ENCODE measurements around the gene PDLIM1.

Gene PDLIM1

GRCh38 chr10:95260397-95260881 lies 30.4 kb downstream of the PDLIM1 start:
- TF ChIP-seq CTCF (IDR thresholded peaks at IDR 0.05; ENCODE audit: low read length) (no peak), EZH2 (IDR thresholded peaks at IDR 0.05; ENCODE audit: borderline replicate concordance, low read length) (no peak)
- Histone ChIP-seq H3K4me1 (ENCODE audit: insufficient read depth, low read length, severe bottlenecking) (no peaks in the 10 kb centered on the region), H3K27ac (ENCODE audit: low read depth, low read length, poor library complexity, severe bottlenecking) (no peak overlapping the region), H4K20me1 (ENCODE audit: insufficient read depth, low read length) (no peaks in the 10 kb centered on the region), H3K9me3 (ENCODE audit: low read length) (no peaks in the 10 kb centered on the region), H3K36me3 (ENCODE audit: insufficient read depth, low read length) (peaks cover 26% of the 10 kb centered on the region), H3K9ac (ENCODE audit: low read length) (no peak overlapping the region), H3K4me2 (ENCODE audit: low read length) (no peak overlapping the region), H3K79me2 (ENCODE audit: insufficient read depth, low read length) (no peaks in the 10 kb centered on the region), H2AFZ (ENCODE audit: low read length) (no peak overlapping the region), H3F3A (ENCODE audit: insufficient read depth, low read length) (no peaks in the 10 kb centered on the region), H3K9me2 (ENCODE audit: low read depth, low read length) (no peaks in the 10 kb centered on the region), H3K4me3 (ENCODE audit: low read depth, low read length, poor library complexity, severe bottlenecking) (no peak overlapping the region), H3K27me3 (ENCODE audit: insufficient read depth, low read length) (no peaks in the 10 kb centered on the region)

DNA sequence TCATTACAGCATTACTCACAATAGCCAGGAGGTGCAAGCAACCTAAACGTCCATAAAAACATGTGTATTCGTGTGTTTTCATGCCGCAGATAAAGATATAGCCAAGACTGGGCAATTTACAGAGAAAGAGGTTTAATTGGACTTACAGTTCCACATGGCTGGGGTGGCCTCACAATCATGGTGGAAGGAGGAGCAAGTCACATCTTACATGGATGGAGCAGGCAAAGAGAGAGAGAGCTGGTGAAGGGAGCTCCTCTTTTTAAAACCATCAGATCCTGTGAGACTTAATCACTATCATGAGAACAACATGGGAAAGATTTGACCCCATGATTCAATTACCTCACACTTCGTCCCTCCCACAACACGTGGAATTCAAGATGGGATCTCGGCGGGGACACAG lies 33.0 kb downstream of the PDLIM1 start:
- Histone ChIP-seq H3K36me3 (ENCODE audit: insufficient read depth, low read length) (peaks cover 19% of the 10 kb centered on the region), H3K27ac (ENCODE audit: low read depth, low read length, poor library complexity, severe bottlenecking) (no peak overlapping the region), H3K4me2 (ENCODE audit: low read length) (no peak overlapping the region), H3K9me2 (ENCODE audit: low read depth, low read length) (no peaks in the 10 kb centered on the region), H3K4me3 (ENCODE audit: low read depth, low read length, poor library complexity, severe bottlenecking) (no peak overlapping the region), H3K4me1 (ENCODE audit: insufficient read depth, low read length, severe bottlenecking) (no peaks in the 10 kb centered on the region), H3F3A (ENCODE audit: insufficient read depth, low read length) (no peaks in the 10 kb centered on the region), H3K9ac (ENCODE audit: low read length) (no peak overlapping the region), H4K20me1 (ENCODE audit: insufficient read depth, low read length) (no peaks in the 10 kb centered on the region), H3K9me3 (ENCODE audit: low read length) (no peaks in the 10 kb centered on the region), H3K79me2 (ENCODE audit: insufficient read depth, low read length) (no peaks in the 10 kb centered on the region), H2AFZ (ENCODE audit: low read length) (no peak overlapping the region), H3K27me3 (ENCODE audit: insufficient read depth, low read length) (no peaks in the 10 kb centered on the region)
- TF ChIP-seq CTCF (IDR thresholded peaks at IDR 0.05; ENCODE audit: low read length): no peak
- no peak for TF ChIP-seq EZH2 (IDR thresholded peaks at IDR 0.05; ENCODE audit: borderline replicate concordance, low read length)

GRCh38 chr10:95256268-95256667 lies 34.5 kb downstream of the PDLIM1 start:
- Histone ChIP-seq H3K9ac (ENCODE audit: low read length) (no peak overlapping the region), H3K9me3 (ENCODE audit: low read length) (no peaks in the 10 kb centered on the region), H3K4me2 (ENCODE audit: low read length) (no peak overlapping the region), H3K36me3 (ENCODE audit: insufficient read depth, low read length) (peaks cover 18% of the 10 kb centered on the region), H3K9me2 (ENCODE audit: low read depth, low read length) (no peaks in the 10 kb centered on the region), H3K4me1 (ENCODE audit: insufficient read depth, low read length, severe bottlenecking) (no peaks in the 10 kb centered on the region), H3K27me3 (ENCODE audit: insufficient read depth, low read length) (no peaks in the 10 kb centered on the region), H3K27ac (ENCODE audit: low read depth, low read length, poor library complexity, severe bottlenecking) (no peak overlapping the region), H3K4me3 (ENCODE audit: low read depth, low read length, poor library complexity, severe bottlenecking) (no peak overlapping the region), H3K79me2 (ENCODE audit: insufficient read depth, low read length) (no peaks in the 10 kb centered on the region), H2AFZ (ENCODE audit: low read length) (no peak overlapping the region), H4K20me1 (ENCODE audit: insufficient read depth, low read length) (no peaks in the 10 kb centered on the region), H3F3A (ENCODE audit: insufficient read depth, low read length) (no peaks in the 10 kb centered on the region)
- TF ChIP-seq EZH2 (IDR thresholded peaks at IDR 0.05; ENCODE audit: borderline replicate concordance, low read length): no peak

DNA sequence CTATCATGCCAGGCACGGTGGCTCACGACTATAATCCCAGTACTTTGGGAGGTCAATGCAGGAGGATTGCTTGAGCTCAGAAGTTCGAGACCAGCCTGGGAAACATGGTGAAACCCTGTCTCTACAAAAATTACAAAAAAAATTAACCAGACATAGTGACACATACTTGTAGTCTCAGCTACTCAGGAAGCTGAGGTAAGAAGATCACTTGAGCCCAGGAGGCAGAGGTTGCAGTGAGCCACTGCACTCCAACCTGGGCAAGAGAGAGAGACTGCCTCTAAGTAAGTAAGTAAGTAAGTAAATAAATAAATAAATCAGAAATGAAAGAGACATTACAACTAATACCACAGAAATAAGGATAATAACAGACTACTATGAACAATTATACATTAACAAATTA lies 36.2 kb downstream of the PDLIM1 start:
- Histone ChIP-seq H3K36me3 (ENCODE audit: insufficient read depth, low read length) (peaks cover 18% of the 10 kb centered on the region), H3K9ac (ENCODE audit: low read length) (no peak overlapping the region), H3K4me1 (ENCODE audit: insufficient read depth, low read length, severe bottlenecking) (no peaks in the 10 kb centered on the region), H4K20me1 (ENCODE audit: insufficient read depth, low read length) (no peaks in the 10 kb centered on the region), H2AFZ (ENCODE audit: low read length) (no peak overlapping the region), H3K27ac (ENCODE audit: low read depth, low read length, poor library complexity, severe bottlenecking) (no peak overlapping the region), H3K27me3 (ENCODE audit: insufficient read depth, low read length) (no peaks in the 10 kb centered on the region), H3K9me2 (ENCODE audit: low read depth, low read length) (no peaks in the 10 kb centered on the region), H3K4me3 (ENCODE audit: low read depth, low read length, poor library complexity, severe bottlenecking) (no peak overlapping the region), H3F3A (ENCODE audit: insufficient read depth, low read length) (no peaks in the 10 kb centered on the region), H3K79me2 (ENCODE audit: insufficient read depth, low read length) (no peaks in the 10 kb centered on the region), H3K9me3 (ENCODE audit: low read length) (no peaks in the 10 kb centered on the region), H3K4me2 (ENCODE audit: low read length) (no peak overlapping the region)
- TF ChIP-seq CTCF (IDR thresholded peaks at IDR 0.05; ENCODE audit: low read length) (no peak), EZH2 (IDR thresholded peaks at IDR 0.05; ENCODE audit: borderline replicate concordance, low read length) (no peak)
